H1 (cell line): ENCODE measurements around the gene GLB1L2. TPM values are rescaled to one million over a fixed set of nuclear protein-coding genes. Genes with fewer than 3 reads are reported as not detected.

Experiments used
- CHD1 ChIP-seq: IDR thresholded peaks from 2 replicates; pipeline ENCODE4 v1.6.1; 2012; ENCODE audit warnings: low read depth, low read length, improper control_type of control experiment
- CHD7 ChIP-seq: fragments of 300-600 bp; sonication (generic); IDR thresholded peaks from 2 replicates; pipeline ENCODE4 v1.7.1; 2012; ENCODE audit warnings: low read length, moderate library complexity, mild to moderate bottlenecking, inconsistent platforms; ENCODE audit not compliant: insufficient replicate concordance
- MAFK ChIP-seq: IDR thresholded peaks from 2 replicates; pipeline ENCODE4 v1.6.1; 2012; ENCODE audit warnings: low read depth, mild to moderate bottlenecking, improper control_type of control experiment, low read length
- SP1 ChIP-seq: IDR thresholded peaks from 2 replicates; pipeline ENCODE4 v1.6.1; 2011; ENCODE audit warnings: low read depth, low read length
- polyA plus RNA-seq, 7 experiments: library from polyadenylated mRNA; depleted of rRNA in 3 of 7; stranded (reverse) in 5 of 7; unstranded in 2 of 7; fragments of >200 nt in 5 of 7; fragments of 200-250 nt in 2 of 7; gene quantifications; 1 replicate in 5 of 7; 2 replicates in 1 of 7; 4 replicates in 1 of 7; pipeline versions ENCODE4 v1.2.1 to v1.2.3, GENCODE V29; 2011 to 2013; ENCODE audit warnings: missing spikeins in 2 of 7, mixed read lengths in 2 of 7
- total RNA-seq: library from RNA; stranded (reverse); fragmentation: NEBNext Ultra II Directional; extraction: Animal tissue kit (Norgen Biotek cat#: 25700); gene quantifications from 2 replicates; pipeline ENCODE4 v1.2.1, GENCODE V29; 2021

The GLB1L2 gene
- total and polyA plus RNA-seq, 2 of the 8 experiments (the other 6 are each of a cell fraction or from before 2014, with no cell fraction given), result 4.4 to 7.9 TPM

GRCh38 chr11:134292661-134293060 is 39.1 kb upstream of the GLB1L2 start (continued):
- no peak for TF ChIP-seq CHD7
- TF ChIP-seq CHD1, result no peak
- TF ChIP-seq MAFK, result no peak
- no peak for TF ChIP-seq SP1
- TF ChIP-seq, all 59 proteins: peak for 0
